A204.1 (cell line): ENCODE data around the gene TEX19.
"Not testable (repeated sequence)": the region's sequence is repeated elsewhere in the genome, so short reads cannot be mapped to it uniquely, and the experiment has no call there.

Experiments
- FAIRE-seq: peaks from 2 replicates; lab custom pipeline; 2012; peaks lifted over from hg19 to GRCh38; lab: Jason Lieb, UNC

The TEX19 gene

GRCh38 chr17:82338858-82339633 is 20.0 kb upstream of the TEX19 start:
- FAIRE-seq = no peak

GRCh38 chr17:82339634-82340580 is 19.1 kb upstream of the TEX19 start:
- no peak for FAIRE-seq

GRCh38 chr17:82342361-82343079 is 16.5 kb upstream of the TEX19 start:
- FAIRE-seq = no peak

- no peak for FAIRE-seq
These were observed 15.5 kb upstream of the TEX19 start for GRCh38 chr17:82343560-82343959.

GRCh38 chr17:82344175-82344907 is 14.7 kb upstream of the TEX19 start:
- no peak for FAIRE-seq

- no peak for FAIRE-seq
These were observed 13.7 kb upstream of the TEX19 start for GRCh38 chr17:82345151-82345976.

- FAIRE-seq = no peak
These were observed 12.4 kb upstream of the TEX19 start for GRCh38 chr17:82346342-82347300.

GRCh38 chr17:82347994-82348393 is 11.1 kb upstream of the TEX19 start:
- FAIRE-seq = not testable (repeated sequence)

GRCh38 chr17:82348434-82348833 is 10.6 kb upstream of the TEX19 start:
- FAIRE-seq = no peak

- FAIRE-seq = no peak
These were observed 10.2 kb upstream of the TEX19 start for GRCh38 chr17:82348866-82349265.

GRCh38 chr17:82349287-82349701 is 9.8 kb upstream of the TEX19 start:
- no peak for FAIRE-seq

GRCh38 chr17:82350182-82351030 is 8.6 kb upstream of the TEX19 start:
- no peak for FAIRE-seq

GRCh38 chr17:82351254-82351712 is 7.8 kb upstream of the TEX19 start:
- no peak for FAIRE-seq

GRCh38 chr17:82351713-82352488 is 7.1 kb upstream of the TEX19 start:
- FAIRE-seq = no peak

GRCh38 chr17:82353484-82353883 is 5.6 kb upstream of the TEX19 start:
- no peak for FAIRE-seq

GRCh38 chr17:82354804-82355308 is 4.2 kb upstream of the TEX19 start:
- no peak for FAIRE-seq

GRCh38 chr17:82355770-82356427 is 3.1 kb upstream of the TEX19 start:
- FAIRE-seq = no peak
